Measurements from ENCODE around the gene LRRK1.

DNA sequence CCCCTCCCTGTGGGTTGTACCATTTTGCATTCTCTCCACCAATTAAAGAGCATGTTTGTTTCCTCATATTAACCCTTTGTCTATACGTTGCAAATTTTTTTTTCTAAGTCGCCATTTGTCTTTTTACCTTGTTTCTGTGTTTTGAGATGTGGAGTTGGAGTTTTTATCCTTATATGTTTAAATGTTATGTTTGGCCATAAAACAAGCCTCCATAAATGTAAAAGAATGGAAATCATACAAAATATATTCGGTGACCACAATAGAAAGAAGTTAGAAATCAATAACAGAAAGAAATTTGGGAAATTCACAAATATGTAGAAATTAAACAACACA is 29.2 kb downstream of the LRRK1 start:
- TF ChIP-seq CTCF (IDR thresholded peaks at IDR 0.05; ENCODE audit: low read depth, low read length) (no peak), EZH2phosphoT487 (IDR thresholded peaks at IDR 0.05; ENCODE audit: low read depth) (no peak)

Data from OCI-LY3 (cell line).